SU-DHL-6 (cell line): ENCODE data around the gene DDX10.

Source experiments
- H2AFZ ChIP-seq: fragments of 200-600 bp; sonication (generic); 2 replicates; pipeline ENCODE4 v1.6.1; 2014; ENCODE audit warnings: low read depth, mild to moderate bottlenecking, moderate library complexity, mixed read lengths, antibody characterized with exemption, low read length; ENCODE audit not compliant: severe bottlenecking
- H3F3A ChIP-seq: fragments of 200-600 bp; shearing (Covaris generic); 2 replicates; pipeline ENCODE4 v1.6.0; 2016; ENCODE audit warnings: antibody characterized with exemption, mild to moderate bottlenecking; ENCODE audit not compliant: insufficient read depth
- H3K27ac ChIP-seq: fragments of 200-600 bp; sonication (generic); 2 replicates; pipeline ENCODE4 v1.5.1; 2016; ENCODE audit warnings: low read depth, mild to moderate bottlenecking, low read length, moderate library complexity, mixed read lengths
- H3K27me3 ChIP-seq: fragments of 200-600 bp; sonication (generic), shearing (Covaris generic); 2 replicates; pipeline ENCODE4 v1.6.0; 2014; ENCODE audit warnings: mild to moderate bottlenecking, low read length
- H3K36me3 ChIP-seq: fragments of 200-600 bp; sonication (generic); 2 replicates; pipeline ENCODE4 v1.6.1; 2014; ENCODE audit warnings: mild to moderate bottlenecking, low read length, mixed read lengths
- H3K4me2 ChIP-seq: fragments of 300-600, 200-600 bp; shearing (Covaris generic), sonication (generic); 2 replicates; pipeline ENCODE4 v1.6.0; 2014; ENCODE audit warnings: low read length, low read depth, mild to moderate bottlenecking; ENCODE audit not compliant: poor library complexity, severe bottlenecking
- H3K4me3 ChIP-seq: fragments of 200-600 bp; sonication (generic); 2 replicates; pipeline ENCODE4 v1.5.1; 2014; ENCODE audit warnings: antibody characterized with exemption, low read length, mild to moderate bottlenecking, mixed read lengths; ENCODE audit not compliant: insufficient read depth, poor library complexity, severe bottlenecking
- H3K79me2 ChIP-seq: fragments of 200-600 bp; sonication (generic); 2 replicates; pipeline ENCODE4 v1.6.1; 2014; ENCODE audit warnings: mild to moderate bottlenecking, low read length, moderate library complexity; ENCODE audit not compliant: insufficient read depth
- H3K9ac ChIP-seq: fragments of 200-600 bp; sonication (generic); 2 replicates; pipeline ENCODE4 v1.7.0; 2014; ENCODE audit warnings: mild to moderate bottlenecking, low read length
- H3K9me2 ChIP-seq: fragments of 200-600 bp; sonication (generic); replicated peaks from 2 replicates; pipeline ENCODE4 v1.6.1; 2014; ENCODE audit warnings: low read length; ENCODE audit not compliant: insufficient read depth
- H3K9me3 ChIP-seq: fragments of 200-600 bp; sonication (generic); 2 replicates; pipeline ENCODE4 v1.6.1; 2014; ENCODE audit warnings: low read length, mixed read lengths; ENCODE audit not compliant: insufficient read depth
- H4K20me1 ChIP-seq: fragments of 200-600 bp; sonication (generic); 2 replicates; pipeline ENCODE4 v1.6.1; 2014; ENCODE audit warnings: low read depth, mild to moderate bottlenecking, antibody characterized with exemption, low read length, moderate library complexity, mixed read lengths
- CTCF ChIP-seq: fragments of 200-600 bp; sonication (generic); IDR thresholded peaks from one replicate; pipeline ENCODE4 v1.5.1; 2017; ENCODE audit warnings: antibody characterized with exemption, mild to moderate bottlenecking, low read length, moderate library complexity; ENCODE audit not compliant: insufficient read depth, poor library complexity, severe bottlenecking
- EZH2phosphoT487 ChIP-seq: fragments of 200-600 bp; sonication (generic), shearing (Covaris generic); conservative IDR thresholded peaks from 2 replicates; pipeline ENCODE4 v1.6.1; 2018; ENCODE audit warnings: mild to moderate bottlenecking, antibody characterized with exemption, low read length, moderate library complexity, mixed read lengths

The DDX10 gene

GRCh38 chr11:108916935-108917334 lies 252.1 kb downstream of the DDX10 start:
- peaks cover 7% of the 10 kb centered on the region for H3K36me3 ChIP-seq
- H2AFZ ChIP-seq, result no peak overlapping the region
- H3K4me2 ChIP-seq, result no peak overlapping the region
- TF ChIP-seq EZH2phosphoT487 (no peak), CTCF (no peak)
- H3K9me3 ChIP-seq, result no peaks in the 10 kb centered on the region
- no peak overlapping the region for H3K9ac ChIP-seq
- H3K27me3 ChIP-seq, result no peaks in the 10 kb centered on the region
- no peaks in the 10 kb centered on the region for H3K9me2 ChIP-seq
- H3K27ac ChIP-seq, result no peak overlapping the region
- H3F3A ChIP-seq, result no peaks in the 10 kb centered on the region
- H4K20me1 ChIP-seq, result no peaks in the 10 kb centered on the region
- H3K79me2 ChIP-seq, result no peaks in the 10 kb centered on the region
- no peak overlapping the region for H3K4me3 ChIP-seq

- H3K4me2 ChIP-seq, result no peak overlapping the region
- H4K20me1 ChIP-seq, result no peaks in the 10 kb centered on the region
- no peaks in the 10 kb centered on the region for H3K9me3 ChIP-seq
- H3F3A ChIP-seq, result no peaks in the 10 kb centered on the region
- H3K79me2 ChIP-seq, result no peaks in the 10 kb centered on the region
- H3K27ac ChIP-seq, result no peak overlapping the region
- no peak overlapping the region for H2AFZ ChIP-seq
- no peak overlapping the region for H3K9ac ChIP-seq
- H3K36me3 ChIP-seq, result peaks cover 7% of the 10 kb centered on the region
- H3K9me2 ChIP-seq, result no peaks in the 10 kb centered on the region
- TF ChIP-seq EZH2phosphoT487, result no peak
- H3K27me3 ChIP-seq, result no peaks in the 10 kb centered on the region
- no peak overlapping the region for H3K4me3 ChIP-seq
These were observed 256.3 kb downstream of the DDX10 start for GRCh38 chr11:108921211-108921610.

GRCh38 chr11:108922241-108922640 lies 257.4 kb downstream of the DDX10 start:
- Histone ChIP-seq H3K27ac (no peak overlapping the region), H3K9me3 (no peaks in the 10 kb centered on the region), H2AFZ (no peak overlapping the region), H3K9me2 (no peaks in the 10 kb centered on the region), H3K27me3 (no peaks in the 10 kb centered on the region), H3K4me2 (no peak overlapping the region), H3K36me3 (peaks cover 7% of the 10 kb centered on the region), H4K20me1 (no peaks in the 10 kb centered on the region), H3K9ac (no peak overlapping the region), H3F3A (no peaks in the 10 kb centered on the region), H3K79me2 (no peaks in the 10 kb centered on the region), H3K4me3 (no peak overlapping the region)
- TF ChIP-seq EZH2phosphoT487, result no peak
- TF ChIP-seq CTCF, result no peak

GRCh38 chr11:108923413-108923812 lies 258.5 kb downstream of the DDX10 start:
- Histone ChIP-seq H3K27ac (no peak overlapping the region), H4K20me1 (no peaks in the 10 kb centered on the region), H3K27me3 (no peaks in the 10 kb centered on the region), H3K4me3 (no peak overlapping the region), H3K4me2 (no peak overlapping the region), H3K9ac (no peak overlapping the region), H3K36me3 (no peaks in the 10 kb centered on the region), H3K9me2 (no peaks in the 10 kb centered on the region), H2AFZ (no peak overlapping the region), H3K79me2 (no peaks in the 10 kb centered on the region), H3K9me3 (no peaks in the 10 kb centered on the region), H3F3A (no peaks in the 10 kb centered on the region)
- TF ChIP-seq EZH2phosphoT487 (no peak), CTCF (no peak)
